Lower lobe of right lung (tissue), 2 donors: ENCODE results near the gene PGBD5. TPM values are rescaled to one million over a fixed set of nuclear protein-coding genes. Genes with fewer than 3 reads are reported as not detected.

Experiments
- ATAC-seq, 2 donors: fragments of 200-7000 bp; cut with Tn5 transposase; one replicate each; pipeline ENCODE4 v1.9.1; 2020 to 2022; ENCODE audit warnings: mild to moderate bottlenecking in 2 of 2, moderate library complexity in 2 of 2
- DNase-seq: peaks from one replicate; pipeline ENCODE4 v3.0.0-alpha.2; 2020
- H3K27ac ChIP-seq: fragments of 200-600 bp; one replicate; pipeline ENCODE4 v1.8.0; 2022
- H3K27me3 ChIP-seq: fragments of 200-600 bp; one replicate; pipeline ENCODE4 v1.8.0; 2022; ENCODE audit warnings: low read depth
- H3K36me3 ChIP-seq: fragments of 200-600 bp; one replicate; pipeline ENCODE4 v1.8.0; 2022; ENCODE audit warnings: mild to moderate bottlenecking
- H3K4me1 ChIP-seq: fragments of 200-600 bp; one replicate; pipeline ENCODE4 v1.8.0; 2022
- H3K4me3 ChIP-seq: fragments of 200-600 bp; one replicate; pipeline ENCODE4 v1.8.0; 2022; ENCODE audit warnings: mild to moderate bottlenecking
- H3K9me3 ChIP-seq: fragments of 200-600 bp; one replicate; pipeline ENCODE4 v1.8.0; 2022
- intact Hi-C: fragments of 100-400 bp; cut with DNase I; formaldehyde crosslinking; loops from one replicate; pipeline ENCODE4 v1.11.0; 2022
- total RNA-seq: library from RNA; stranded (reverse); fragmentation: NEBNext Ultra II Directional; extraction: Animal tissue kit (Norgen Biotek cat#: 25700); gene quantifications from one replicate; pipeline ENCODE4 v1.2.1, GENCODE V29; 2021
- TF ChIP-seq, protein P1 (sequence below): fragments of 200-600 bp; IDR thresholded peaks from one replicate; pipeline ENCODE4 v1.8.0; 2022; ENCODE audit warnings: antibody characterized with exemption, mild to moderate bottlenecking
- donor health status: DM: no; HTN: yes; CAD: no; lungs with severe emphysema.

PGBD5 gene
- total RNA-seq, 1 donor from 2014 or later: 2.3 TPM

DNA sequence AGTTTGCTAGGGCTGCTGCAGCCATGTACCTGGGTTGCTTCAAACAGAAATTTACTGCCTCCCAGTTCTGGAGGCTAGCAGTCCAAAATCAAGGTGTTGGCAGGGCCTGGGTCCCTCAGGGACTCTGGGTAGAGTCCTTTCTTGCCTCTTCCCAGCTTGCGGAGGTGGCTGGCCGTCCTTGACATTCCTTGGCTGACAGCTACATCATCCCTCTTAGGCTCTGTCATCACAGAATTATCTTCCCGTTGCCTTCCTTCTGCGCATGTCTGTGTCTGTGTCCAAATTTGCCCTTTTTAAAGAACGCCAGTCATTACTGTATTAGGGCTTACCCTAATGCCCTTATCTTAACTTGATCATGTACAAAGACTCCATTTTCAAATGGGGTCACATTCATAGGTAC, 37.6 kb upstream of the PGBD5 start:
- Histone ChIP-seq H3K27me3 (peaks cover 4% of the 10 kb centered on the region), H3K9me3 (no peaks in the 10 kb centered on the region), H3K4me1 (no peaks in the 10 kb centered on the region), H3K27ac (no peak overlapping the region), H3K4me3 (no peak overlapping the region), H3K36me3 (no peaks in the 10 kb centered on the region)
- ATAC-seq: no peak
- TF ChIP-seq, protein P1, sequence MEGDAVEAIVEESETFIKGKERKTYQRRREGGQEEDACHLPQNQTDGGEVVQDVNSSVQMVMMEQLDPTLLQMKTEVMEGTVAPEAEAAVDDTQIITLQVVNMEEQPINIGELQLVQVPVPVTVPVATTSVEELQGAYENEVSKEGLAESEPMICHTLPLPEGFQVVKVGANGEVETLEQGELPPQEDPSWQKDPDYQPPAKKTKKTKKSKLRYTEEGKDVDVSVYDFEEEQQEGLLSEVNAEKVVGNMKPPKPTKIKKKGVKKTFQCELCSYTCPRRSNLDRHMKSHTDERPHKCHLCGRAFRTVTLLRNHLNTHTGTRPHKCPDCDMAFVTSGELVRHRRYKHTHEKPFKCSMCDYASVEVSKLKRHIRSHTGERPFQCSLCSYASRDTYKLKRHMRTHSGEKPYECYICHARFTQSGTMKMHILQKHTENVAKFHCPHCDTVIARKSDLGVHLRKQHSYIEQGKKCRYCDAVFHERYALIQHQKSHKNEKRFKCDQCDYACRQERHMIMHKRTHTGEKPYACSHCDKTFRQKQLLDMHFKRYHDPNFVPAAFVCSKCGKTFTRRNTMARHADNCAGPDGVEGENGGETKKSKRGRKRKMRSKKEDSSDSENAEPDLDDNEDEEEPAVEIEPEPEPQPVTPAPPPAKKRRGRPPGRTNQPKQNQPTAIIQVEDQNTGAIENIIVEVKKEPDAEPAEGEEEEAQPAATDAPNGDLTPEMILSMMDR: no peak
- no peak for DNase-seq
- intact Hi-C loops: no loop called here

DNA sequence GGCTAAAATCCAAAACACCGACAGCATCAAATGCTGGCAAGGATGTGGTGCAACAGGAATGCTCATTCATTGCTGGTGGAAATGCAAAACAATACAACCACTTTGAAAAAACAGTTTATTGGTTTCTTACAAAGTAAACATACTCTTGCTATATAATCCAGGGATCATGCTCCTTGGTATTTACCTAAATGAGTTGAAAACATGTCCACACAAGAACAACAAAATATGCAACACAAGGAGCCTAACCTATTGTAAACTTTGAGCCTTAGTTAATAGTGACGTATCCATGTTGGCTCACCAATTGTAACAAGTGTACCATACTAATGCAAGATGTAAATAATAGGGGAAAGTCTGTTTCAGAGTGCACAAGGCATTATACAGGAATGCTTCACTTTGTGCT, 37.2 kb upstream of the PGBD5 start:
- no peak for DNase-seq
- TF ChIP-seq, protein P1: no peak

DNA sequence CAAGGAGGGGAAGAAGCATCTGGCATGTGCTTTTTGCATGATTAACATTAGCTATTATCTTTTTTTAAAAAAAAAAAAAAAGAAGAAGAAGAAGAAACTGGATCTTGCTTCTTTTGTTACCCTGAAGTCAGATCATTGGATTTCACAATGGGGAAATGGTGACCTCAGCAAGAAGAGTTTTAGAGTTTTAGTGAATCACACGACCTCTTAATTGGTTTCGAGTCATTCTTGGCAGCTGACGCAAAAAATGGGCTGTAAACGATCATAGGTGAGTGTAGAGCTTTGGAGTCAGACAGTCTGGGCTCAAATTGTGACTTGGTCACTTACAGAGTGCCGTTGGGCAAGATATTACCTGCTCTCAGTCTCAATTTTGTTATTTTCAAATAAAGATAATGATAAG, 33.3 kb upstream of the PGBD5 start:
- Histone ChIP-seq H3K9me3 (no peaks in the 10 kb centered on the region), H3K4me1 (no peaks in the 10 kb centered on the region), H3K4me3 (no peak overlapping the region), H3K27ac (no peak overlapping the region), H3K36me3 (no peaks in the 10 kb centered on the region), H3K27me3 (peaks cover 4% of the 10 kb centered on the region)
- intact Hi-C loops: no loop called here
- TF ChIP-seq, protein P1: no peak
- ATAC-seq (peak in 1 of 2 donors; percentile 14), DNase-seq (no peak)

More for the DNA sequence above, 37.2 kb upstream of the PGBD5 start:
- ATAC-seq: no peak
- Histone ChIP-seq H3K9me3 (no peaks in the 10 kb centered on the region), H3K36me3 (no peaks in the 10 kb centered on the region), H3K4me1 (no peaks in the 10 kb centered on the region), H3K27me3 (peaks cover 4% of the 10 kb centered on the region), H3K27ac (no peak overlapping the region), H3K4me3 (no peak overlapping the region)
- intact Hi-C loops: no loop called here

DNA sequence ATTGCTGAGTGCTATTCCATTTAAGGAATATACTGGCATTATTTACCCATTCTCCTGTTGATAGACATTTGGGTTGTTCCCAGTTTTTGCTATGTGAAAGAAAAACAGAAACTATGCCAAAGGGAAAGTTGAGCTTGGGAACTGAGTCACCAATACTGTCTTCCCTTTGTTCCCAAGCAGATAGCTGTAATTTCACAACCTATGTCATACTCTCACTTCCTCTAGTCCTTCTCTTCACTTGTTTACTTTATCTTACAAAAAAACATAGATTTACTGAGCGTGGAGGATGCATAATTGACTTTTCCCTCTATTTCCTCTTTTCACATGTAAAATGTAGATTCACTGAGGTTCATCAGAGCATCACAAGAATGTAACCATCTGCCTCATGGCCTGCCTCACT, 32.4 kb upstream of the PGBD5 start:
- H3K4me3 ChIP-seq: no peak overlapping the region
- intact Hi-C loops: no loop called here
- H3K9me3 ChIP-seq: no peaks in the 10 kb centered on the region
- peaks cover 4% of the 10 kb centered on the region for H3K27me3 ChIP-seq
- H3K4me1 ChIP-seq: no peaks in the 10 kb centered on the region
- peak; percentile 35 to 55 for ATAC-seq
- H3K27ac ChIP-seq: no peak overlapping the region
- TF ChIP-seq, protein P1: no peak
- DNase-seq: no peak
- no peaks in the 10 kb centered on the region for H3K36me3 ChIP-seq

DNA sequence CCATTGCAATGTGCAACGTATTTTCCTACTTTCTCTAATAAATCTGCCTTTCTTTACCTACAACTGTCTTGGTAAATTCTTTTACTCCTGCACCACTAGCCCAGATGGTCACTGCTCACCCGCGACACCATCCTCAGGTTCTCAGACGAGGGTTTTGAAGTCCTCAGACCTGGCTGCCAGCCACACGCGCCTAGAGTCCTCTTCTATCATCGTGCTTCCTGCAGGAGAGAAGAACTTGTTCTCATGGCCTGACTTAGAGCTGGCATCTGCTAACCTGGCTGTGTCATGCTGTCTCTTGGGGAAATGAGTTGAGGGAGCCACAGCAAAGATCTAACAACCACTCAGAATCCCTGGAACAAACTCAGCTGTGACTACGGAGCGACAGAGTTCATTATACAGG, 30.3 kb upstream of the PGBD5 start:
- TF ChIP-seq, protein P1: no peak
- Histone ChIP-seq H3K27ac (no peak overlapping the region), H3K4me1 (no peaks in the 10 kb centered on the region), H3K9me3 (no peaks in the 10 kb centered on the region), H3K4me3 (no peak overlapping the region), H3K36me3 (no peaks in the 10 kb centered on the region), H3K27me3 (peaks cover 4% of the 10 kb centered on the region)
- no peak for ATAC-seq
- no peak for DNase-seq
- intact Hi-C loops: no loop called here

DNA sequence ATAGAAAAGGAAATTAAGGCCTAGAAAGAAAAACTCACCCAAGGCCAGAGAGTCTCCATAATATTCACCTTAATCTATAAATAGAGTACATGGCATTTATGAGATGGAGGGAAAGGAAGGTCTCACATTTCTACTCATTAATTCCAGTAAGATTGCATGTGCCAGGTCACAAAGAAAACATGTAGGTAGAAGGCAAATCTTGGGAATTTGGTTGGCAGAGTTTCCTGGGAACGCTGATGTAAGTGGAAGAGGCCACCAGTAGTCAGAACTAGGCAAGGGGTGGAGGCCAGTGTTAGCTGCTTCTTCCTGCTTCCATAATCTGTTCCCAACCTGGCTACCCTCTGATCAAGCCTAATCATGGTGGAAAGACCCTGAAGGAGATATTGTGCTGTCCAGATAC, 29.2 kb upstream of the PGBD5 start:
- intact Hi-C loops: no loop called here
- TF ChIP-seq, protein P1: no peak
- H3K27ac ChIP-seq: no peak overlapping the region
- H3K36me3 ChIP-seq: no peaks in the 10 kb centered on the region
- no peak for DNase-seq
- no peaks in the 10 kb centered on the region for H3K9me3 ChIP-seq
- H3K4me1 ChIP-seq: no peaks in the 10 kb centered on the region
- no peaks in the 10 kb centered on the region for H3K27me3 ChIP-seq
- no peak overlapping the region for H3K4me3 ChIP-seq
- ATAC-seq: no peak
